HTR-8/SVneo (cell line): ENCODE measurements around the gene MRPL17.
A peak's percentile ranks its signal among the peaks of the same experiment; 100 is the strongest.
"Not testable (repeated sequence)": the region's sequence is repeated elsewhere in the genome, so short reads cannot be mapped to it uniquely, and the experiment has no call there.

Source experiments
- DNase-seq: peaks from one replicate; pipeline ENCODE4 v3.0.0; 2011; ENCODE audit warnings: low spot score, mixed read lengths; ENCODE audit not compliant: insufficient read length
- FAIRE-seq: peaks from 2 replicates; lab custom pipeline; 2011; peaks lifted over from hg19 to GRCh38; lab: Jason Lieb, UNC

MRPL17 gene

DNA sequence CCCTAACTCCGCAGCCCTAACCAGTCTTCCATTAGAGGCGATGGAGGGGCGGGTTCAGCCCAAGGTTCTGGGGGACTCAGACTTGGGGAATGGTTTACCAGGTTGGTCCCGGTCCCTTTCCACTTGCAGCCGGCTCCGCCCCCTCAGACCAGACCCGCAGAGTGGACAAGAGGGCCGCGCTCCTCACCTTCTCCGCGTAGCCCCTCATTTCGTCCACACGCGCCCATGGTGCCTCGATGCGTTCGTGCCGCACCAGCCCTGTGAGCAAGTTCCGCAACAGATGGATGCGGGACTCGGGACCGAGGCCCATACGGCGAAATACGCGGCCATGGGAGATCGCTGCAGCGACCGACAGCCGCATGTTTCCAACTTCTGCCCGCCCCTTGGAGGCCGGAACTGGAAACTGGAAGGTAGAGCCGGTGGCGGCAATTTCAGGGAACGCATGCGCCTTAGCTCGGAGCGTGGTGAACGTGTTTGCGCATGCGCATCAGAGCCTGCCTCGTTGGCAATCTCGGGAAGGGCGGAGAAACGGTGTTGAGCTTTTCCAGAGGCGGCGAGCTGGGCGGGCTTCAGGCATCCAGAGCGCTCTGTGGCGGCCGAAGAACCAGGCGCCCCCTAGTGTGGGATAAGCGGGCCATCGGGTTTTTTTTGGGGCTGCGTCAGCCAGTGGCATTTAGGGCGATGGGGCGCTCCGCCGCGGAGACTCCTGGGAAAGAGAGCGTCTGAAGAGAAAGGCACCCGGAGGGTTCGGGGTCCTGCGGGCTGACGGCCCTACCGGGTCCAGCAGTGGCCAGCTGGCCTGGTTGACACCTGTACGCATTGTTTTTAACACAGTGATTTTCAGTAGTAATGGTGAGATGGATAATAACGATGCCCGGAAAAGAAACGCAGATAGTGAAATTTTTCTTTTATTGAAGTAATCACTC is at the start of gene MRPL17:
TSS of gene MRPL17 (minus strand) at position 405 of the 926 bp plus-strand sequence. CDS start at position 361, 44 bp downstream.
- DNase-seq (peak; percentile 96), FAIRE-seq (peak; percentile 94)

DNA sequence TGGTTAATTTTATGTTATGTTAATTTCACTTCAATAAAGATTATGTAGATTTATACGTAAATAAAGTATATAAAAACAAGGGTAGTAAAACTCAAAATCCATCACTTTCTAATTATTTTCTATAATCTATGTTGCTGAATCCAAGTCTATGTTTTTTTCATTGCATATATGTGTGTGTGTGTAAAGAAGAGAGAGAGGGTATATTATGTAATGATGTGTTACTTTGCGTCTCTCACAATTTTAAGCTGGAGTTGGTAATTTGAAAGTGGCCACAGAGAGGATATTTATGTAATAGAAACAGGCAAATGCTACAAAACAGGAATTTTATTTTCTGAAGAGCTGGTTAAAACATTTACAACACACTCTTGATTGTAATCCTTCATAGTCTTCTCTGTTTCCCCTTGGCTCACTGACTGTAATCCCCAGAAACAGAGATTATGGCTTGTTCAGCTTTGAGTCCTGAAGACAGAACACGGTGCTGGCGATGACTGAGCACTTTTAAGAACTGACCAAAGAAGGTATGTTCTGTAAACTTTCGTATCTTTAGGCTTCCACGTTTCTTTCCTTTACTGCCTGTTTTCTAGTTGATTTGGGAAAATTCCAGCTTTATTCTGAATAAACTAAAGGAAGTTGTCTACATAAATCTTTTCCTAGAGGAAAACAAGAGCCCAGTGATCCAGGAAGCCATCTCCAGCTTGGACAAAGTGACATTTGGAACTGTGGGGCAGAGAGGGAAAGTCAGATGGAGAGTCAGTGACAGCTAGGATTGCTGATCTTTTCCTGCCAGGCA is 45.0 kb upstream of the MRPL17 start:
- no peak for FAIRE-seq
- no peak for DNase-seq

DNA sequence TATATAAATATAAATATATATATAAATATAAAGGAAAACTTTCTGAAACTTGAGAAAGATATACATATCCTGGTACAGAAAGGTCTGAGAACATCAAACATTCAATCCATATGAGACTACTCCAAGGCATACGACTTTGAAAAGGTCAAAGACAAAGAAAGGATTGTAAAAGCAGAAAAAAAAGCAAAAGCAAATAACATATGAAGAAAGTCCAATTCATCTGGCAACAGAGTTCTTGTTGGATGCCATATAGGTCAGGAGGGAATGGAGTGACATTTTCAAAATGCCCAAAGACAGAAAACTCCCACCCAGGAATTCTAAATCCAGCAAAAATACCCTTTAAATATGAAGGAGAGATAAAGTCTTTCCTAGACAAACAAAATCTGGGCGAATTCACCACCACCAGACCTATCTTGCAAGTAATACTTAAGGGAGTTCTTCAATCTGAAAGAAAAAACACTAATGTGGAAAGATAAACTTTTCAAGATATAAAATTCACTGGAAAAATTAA is 42.3 kb upstream of the MRPL17 start:
- no peak for FAIRE-seq
- no peak for DNase-seq

DNA sequence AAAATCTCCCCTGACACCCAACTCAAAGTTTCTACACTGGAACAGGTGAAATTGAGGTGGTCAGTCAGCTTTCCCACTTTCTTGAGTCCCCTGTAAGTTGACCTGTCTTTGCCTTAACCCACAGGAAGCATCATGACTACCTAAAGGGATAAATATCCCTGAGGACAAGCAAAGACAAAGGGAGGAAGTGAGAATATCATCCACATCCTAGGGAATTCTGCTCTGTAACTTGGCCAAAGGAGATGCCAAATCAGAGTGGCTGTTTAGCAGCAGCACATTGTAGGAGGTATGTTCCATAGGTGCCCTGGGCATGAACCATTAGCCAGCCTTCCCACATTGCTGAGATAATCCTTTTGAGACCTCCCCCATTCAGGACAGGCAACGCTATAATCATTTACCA is 40.9 kb upstream of the MRPL17 start:
- no peak for FAIRE-seq
- no peak for DNase-seq

DNA sequence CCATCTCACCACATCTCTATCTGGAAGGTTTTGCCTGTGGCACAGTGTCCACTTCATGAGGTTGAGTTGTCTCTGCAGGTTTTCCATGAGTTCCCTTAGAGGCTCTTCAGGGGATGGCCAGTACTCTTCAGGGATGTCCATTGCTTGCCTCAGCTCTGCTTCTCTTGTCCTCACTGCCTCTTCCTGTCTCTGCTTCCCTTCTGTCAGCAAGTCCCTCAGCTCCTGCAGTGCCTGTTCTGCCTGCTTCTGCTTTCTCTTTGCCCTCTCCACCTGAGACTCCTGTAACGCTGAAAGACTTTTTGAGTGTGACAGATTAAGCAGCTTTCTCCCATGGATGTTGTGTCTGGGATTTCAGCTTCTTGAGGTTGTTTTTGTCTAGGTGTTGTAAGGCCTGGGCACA is 38.2 kb upstream of the MRPL17 start:
- DNase-seq, result no peak
- FAIRE-seq, result no peak

DNA sequence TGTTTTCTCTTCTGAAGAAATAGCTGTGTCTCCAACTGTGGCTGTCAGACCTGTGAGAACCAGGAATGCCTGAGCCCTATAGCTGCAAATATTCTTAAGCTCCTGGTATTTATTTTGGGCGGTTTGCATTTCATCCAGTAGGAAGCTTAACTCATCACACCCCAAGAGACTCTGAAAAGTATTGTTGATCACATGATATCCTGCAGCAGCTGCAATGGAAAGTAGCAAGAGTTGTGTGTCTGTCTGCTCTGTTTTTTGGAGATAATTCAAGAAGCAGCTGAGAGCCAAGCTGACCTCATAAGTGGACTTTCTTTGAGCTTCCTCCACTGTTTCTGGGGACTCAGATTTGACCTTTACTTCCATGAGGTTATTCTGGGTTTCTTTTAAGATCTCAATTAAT is 36.4 kb upstream of the MRPL17 start:
- FAIRE-seq (no peak), DNase-seq (no peak)

DNA sequence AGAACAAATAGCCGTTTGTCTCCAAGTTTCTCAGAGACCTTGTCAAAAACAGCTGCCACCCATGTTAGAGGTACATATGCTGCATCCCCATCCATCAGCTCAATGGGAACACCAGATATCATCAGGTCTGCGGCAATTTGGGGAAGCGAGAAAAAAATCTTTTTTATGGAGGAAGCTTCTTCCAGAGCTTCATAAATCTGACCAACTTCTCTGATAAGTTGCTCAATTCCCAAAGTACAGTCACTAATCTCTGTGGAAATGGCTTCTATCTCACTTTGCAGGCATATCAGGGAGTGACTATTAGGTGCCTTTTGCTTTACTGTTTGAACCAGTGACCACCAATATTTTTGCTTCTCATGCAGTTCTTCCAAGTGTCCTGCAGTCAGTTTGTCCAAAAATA is 34.3 kb upstream of the MRPL17 start:
- FAIRE-seq (no peak), DNase-seq (no peak)

DNA sequence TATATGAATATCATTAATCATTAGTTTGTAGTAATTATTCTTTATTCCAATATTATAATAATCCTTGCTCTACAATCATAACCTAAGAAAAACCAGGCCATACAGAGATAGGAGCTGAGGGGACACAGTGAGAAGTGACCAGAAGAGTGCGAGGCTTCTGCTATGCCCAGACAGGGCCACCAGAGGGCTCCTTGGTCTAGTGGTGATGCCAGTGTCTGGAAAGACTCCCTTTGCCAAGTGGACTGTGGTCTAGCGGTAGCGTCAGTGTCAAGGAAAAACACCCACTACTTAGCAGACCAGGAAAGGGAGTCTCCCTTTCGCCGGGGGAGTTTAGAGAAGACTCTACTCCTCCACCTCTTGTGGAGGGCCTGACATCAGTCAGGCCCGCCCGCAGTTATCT is 28.4 kb upstream of the MRPL17 start:
- FAIRE-seq, result not testable (repeated sequence)

DNA sequence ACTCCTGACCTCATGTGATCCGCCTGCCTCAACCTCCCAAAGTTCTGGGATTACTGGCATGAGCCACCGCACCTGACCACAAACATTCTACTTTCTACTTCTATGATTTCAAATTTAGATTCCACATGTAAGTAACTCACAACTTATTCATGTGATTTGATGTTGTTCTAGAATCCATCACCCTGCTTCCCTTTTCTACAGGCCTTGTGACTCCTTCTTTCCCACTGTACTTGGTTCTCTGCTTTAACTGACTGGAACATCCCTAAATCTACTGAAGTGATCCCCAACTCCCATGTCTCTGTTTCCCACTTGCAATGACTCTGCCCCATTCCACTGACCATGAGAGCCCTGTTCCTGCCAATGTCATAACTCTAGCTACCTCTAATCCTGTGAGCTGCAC is 25.7 kb upstream of the MRPL17 start:
- no peak for DNase-seq
- FAIRE-seq, result no peak

More for the DNA sequence above, 28.4 kb upstream of the MRPL17 start:
- not testable (repeated sequence) for DNase-seq

DNA sequence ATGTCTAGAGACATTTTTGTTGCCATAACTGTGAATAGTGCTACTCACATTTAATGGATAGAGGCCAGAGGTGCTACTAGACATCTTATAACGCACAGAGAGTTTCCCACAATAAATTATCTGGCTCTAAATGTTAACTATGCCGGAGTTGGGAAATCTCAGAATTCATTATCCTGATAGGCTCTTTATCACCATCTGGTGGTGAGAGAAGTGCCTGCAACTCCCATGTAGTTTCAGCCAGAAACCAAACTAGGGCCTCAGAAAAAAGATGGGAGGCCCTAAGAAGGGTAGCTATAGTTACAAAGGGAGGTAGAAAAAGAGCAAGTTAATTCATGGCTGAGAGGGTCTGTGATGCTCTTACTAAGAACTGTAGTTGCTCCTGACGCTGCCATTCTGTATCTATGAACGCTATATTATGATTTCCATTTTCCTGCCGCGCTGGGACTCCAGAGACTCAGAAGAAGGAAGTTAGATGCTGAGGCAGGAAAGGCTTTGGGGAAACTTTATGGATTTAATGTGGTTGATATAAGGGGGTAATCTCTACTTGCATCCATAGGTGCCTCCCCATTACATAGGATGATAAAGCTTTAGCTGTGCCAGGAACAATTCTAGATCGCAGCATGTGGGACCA is 22.9 kb upstream of the MRPL17 start:
- FAIRE-seq (no peak), DNase-seq (peak; percentile 48)

DNA sequence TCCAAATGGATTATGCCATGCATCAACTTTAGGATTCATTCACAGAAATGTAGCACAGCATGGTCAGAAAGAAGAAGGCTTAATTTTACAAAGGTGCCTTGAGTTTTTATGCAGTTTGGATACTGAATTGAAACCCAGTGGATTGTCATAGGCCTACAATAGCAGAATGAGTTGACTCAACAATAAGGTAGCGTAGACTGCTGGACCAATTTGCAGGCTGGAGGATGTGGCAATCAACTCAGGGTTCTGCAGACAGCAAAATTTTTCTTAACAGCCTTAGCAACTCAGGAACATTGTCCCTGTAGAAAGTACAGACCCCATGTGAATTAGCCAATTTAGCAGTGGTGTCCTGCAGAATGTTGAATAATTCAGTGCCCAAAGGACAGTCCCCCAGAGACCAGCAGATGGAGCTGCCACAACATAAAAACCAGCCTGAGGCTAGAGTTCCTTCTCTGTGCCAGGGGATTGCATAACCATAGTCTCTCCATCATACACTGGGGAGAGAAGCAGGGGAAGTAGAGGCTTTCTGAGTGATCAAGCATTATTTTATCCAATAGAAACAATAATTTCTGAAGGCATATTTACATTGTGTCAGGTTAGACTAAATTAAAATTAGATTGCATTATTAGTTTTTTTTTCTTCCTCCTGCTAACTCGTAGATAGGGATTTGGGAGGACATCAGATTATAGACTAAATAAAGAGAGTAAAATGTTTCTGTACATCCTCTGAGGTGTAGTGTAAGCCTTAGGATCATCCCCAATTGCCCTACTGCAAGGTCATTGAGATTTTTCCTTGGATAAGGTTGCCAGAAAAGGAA is 20.3 kb upstream of the MRPL17 start:
- FAIRE-seq (no peak), DNase-seq (peak; percentile 72)

DNA sequence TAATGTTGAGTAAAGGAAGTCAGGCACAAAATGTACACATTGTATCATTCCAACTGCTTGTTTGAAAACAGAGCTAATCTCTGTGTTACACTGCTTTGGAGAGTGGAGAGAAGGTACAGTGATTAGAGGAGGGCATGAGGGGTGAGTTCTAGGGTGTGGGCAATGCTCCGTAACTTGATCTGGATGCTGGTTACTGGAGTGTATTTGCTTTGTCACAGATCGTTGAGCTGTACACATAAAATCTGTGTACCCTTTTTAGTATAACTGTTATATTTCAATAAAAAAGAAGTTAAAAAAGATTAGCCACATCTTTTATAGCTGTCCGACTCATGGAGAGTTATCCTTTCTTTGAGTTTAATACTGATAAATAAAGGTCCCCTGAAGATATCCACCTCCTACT is 18.8 kb upstream of the MRPL17 start:
- DNase-seq, FAIRE-seq: not testable (repeated sequence)

DNA sequence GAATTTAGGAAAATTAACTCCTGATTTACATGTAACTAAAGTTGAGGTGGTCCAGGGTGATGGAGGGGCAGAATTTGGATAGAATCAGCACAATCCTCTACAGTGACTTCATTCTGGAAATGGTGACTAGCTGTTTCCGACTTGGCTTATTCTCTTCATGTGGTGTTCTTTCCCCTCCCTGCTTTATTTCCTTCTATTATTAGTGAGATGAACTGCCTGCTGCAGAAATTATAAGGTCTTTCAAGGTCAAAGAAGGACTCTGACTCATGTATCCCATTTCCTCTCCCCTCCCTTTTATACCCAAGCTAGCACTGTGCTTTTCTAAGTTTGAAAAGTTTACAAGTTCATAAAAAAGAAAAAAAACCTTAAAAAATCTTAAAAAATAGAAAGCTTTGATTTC is 12.2 kb upstream of the MRPL17 start:
- DNase-seq (no peak), FAIRE-seq (no peak)

DNA sequence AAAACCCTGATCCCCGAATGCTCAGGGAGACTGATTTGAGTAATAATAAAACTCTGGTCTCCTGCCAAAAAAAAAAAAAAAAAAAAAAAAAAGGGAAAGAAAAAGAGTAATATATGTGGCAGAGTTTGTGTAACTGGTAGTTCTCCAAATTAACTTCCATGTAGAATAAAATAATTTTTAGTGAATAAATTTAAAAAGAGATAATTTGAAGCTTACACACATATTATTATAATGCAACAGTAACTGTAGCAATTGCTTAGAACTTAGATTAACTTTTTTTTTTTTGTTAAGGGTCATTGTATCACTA is 11.0 kb upstream of the MRPL17 start:
- no peak for DNase-seq

DNA sequence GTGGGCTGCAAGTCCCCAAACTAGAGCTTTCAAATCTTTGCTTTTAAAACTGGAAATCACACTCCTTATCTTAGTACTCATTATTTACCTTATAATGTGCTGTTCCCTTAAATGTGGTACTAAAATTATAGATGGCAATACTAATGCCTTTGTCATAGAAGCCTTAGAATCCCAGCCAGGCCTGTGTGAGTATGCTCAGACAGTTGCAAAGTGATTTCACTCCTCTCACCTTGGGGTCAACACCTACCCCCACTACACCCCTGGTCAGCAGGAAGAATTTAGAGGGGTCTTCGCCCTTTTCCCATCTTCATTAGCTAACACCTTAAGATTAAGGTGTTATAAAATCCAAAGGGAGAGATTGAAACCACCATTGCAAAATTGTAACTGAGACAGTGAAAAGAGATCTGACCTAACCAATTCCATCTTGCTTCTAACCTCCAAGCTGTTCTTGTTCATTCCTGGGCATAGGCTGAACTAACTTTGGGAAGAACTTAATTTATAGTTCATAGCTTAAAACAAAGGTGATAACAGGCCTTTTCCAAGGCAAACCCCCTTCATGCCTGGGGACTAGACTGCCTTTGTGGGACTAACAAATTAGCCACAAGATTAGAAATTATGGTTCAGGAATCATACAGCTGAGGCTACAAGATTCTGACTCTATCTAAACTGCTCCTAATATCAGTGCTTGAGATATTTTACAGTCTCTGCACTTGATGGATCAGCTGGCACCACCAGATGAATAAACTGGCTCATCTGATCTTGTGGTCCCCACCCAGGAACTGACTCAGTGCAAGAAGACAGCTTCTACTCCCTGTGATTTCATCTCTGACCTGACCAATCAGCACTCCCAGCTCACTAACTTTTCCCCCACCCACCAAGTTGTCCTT is 10.4 kb upstream of the MRPL17 start:
- no peak for DNase-seq
- FAIRE-seq, result no peak

More for the DNA sequence above, 11.0 kb upstream of the MRPL17 start:
- FAIRE-seq, result no peak

DNA sequence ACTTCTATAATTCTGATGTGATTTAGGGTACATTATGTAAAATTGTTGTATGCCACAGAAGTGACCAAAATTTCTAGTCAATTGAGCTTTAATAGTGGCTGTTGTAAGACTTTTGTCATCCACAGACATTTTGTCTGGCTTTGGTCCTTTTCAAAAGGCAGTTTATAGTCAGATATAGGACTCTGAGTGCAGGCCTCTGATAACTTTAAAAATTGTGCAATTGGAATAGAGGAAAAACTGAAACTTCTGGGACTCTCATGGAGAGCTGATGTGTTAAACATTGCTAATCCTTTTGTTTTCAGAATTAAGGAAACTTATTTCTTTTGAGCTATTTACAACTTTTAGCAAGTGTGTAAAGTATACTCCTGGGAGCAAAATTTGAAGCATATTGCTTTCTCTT is 9.0 kb upstream of the MRPL17 start:
- no peak for DNase-seq
- no peak for FAIRE-seq

DNA sequence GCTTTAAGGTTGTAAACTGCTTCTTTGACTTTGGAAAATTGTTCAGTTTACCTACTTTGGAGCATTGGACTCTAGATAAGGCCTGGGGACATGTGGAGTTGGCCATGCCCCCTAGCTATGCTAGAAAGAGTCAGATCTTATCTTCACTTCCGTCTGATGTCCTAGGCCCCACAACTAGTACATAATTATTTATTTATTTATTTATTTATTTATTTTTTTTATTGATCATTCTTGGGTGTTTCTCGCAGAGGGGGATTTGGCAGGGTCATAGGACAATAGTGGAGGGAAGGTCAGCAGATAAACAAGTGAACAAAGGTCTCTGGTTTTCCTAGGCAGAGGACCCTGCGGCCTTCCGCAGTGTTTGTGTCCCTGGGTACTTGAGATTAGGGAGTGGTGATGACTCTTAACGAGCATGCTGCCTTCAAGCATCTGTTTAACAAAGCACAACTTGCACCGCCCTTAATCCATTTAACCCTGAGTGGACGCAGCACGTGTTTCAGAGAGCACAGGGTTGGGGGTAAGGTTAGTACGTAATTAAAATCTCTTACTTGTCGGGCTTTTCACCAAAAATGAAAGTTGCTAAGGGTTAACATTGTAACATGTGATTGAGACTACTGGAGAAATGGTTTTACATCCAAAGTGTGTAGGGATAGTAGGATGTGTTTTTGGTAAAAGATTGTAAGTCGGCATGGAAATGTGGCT is 7.4 kb upstream of the MRPL17 start:
- FAIRE-seq, DNase-seq: not testable (repeated sequence)

DNA sequence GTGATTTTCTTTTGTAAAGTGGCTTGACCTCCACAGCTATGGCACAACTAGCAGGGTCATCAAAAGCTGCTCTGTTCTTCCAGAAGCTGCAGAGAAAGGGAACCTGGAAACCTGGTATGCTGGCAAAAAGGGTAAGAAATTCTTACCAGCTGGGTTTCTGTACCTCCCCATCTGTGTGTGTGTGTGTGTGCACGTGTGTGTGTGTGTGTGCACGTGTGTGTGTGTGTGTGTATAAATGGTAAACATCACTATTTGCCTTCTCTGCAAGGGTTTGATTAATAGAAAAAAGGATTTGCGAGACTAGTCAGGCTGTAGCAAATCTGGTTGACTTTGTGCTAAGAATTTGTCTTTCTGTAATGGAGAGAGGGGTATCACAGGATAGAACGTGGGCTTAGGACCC is 4.7 kb upstream of the MRPL17 start:
- FAIRE-seq (no peak), DNase-seq (no peak)
